HG03135 (cell line): ENCODE measurements around the gene AAGAB.
"Not testable (repeated sequence)": the region's sequence is repeated elsewhere in the genome, so short reads cannot be mapped to it uniquely, and the experiment has no call there.

Experiments
- ATAC-seq: cut with Tn5 transposase; IDR thresholded peaks from one replicate; pipeline ENCODE4 v1.9.1; 2021; ENCODE audit warnings: mild to moderate bottlenecking, moderate library complexity; ENCODE audit not compliant: unreplicated experiment

The AAGAB gene

DNA sequence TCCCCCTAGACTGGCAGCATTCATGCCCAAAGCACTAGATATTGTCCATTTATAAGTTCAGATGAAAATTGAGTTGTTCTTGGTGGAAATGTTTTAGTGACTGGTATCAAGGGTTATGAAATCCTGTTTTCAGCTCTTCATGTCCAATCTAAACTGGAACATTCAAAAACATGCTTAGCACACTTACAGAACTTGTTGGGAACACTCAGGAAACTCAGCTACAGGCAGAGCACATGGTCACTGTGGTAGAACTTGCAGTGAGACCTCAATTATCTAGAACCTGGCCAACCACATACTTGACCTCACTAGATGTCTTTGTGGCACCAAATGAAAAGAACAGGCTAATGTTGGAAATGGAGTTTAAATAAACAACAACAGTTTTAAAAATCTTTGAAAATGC, 100.2 kb downstream of the AAGAB start:
- ATAC-seq = no peak

DNA sequence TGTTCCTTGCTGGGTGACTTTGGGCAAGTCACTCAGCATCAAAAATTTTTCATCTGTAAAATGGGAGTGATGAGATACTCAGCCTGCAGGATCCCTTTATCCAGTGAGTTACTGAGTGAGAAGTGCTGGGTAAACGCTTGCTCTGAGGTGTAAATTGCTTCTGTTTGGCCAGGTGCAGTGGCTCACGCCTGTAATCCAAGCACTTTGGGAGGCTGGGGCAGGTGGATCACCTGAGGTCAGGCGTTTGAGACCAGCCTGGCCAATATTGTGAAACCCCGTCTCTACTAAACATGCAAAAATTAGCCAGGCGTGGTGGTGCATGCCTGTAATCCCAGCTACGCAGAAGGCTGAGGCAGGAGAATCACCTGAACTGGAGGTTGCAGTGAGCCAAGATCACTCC, 101.4 kb downstream of the AAGAB start:
- ATAC-seq = not testable (repeated sequence)

DNA sequence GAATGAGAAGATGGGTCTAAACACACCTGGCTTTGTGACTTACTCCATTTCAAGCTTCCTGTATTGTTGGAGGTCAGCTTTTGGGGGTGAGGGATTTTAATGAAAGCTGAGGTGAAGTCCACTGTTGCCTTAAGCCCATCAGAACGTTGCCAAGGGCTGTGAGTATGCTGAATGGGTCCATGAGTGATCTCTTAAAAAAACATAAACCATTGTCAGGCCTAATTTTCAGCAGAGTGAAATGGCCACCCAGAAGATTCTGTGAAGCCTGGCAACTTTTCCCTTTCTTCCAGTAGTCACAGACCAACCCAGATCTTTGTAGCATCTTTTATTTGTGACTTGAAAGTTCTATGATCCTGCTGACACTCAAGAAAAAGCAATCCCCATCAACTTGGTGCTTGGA, 102.0 kb downstream of the AAGAB start:
- ATAC-seq = no peak
